Activated CD4-positive, alpha-beta T cell treated with anti-CD3 and anti-CD28 coated beads for 24 hours (primary cell): Measurements from ENCODE around the gene NTSR1.
A peak's percentile ranks its signal among the peaks of the same experiment; 100 is the strongest.

ENCODE experiments used
- DNase-seq, 2 donors: peaks; one replicate each; pipeline ENCODE4 v3.0.0-alpha.2; 2020; ENCODE audit warnings: low read depth in 2 of 2

Gene NTSR1

DNA sequence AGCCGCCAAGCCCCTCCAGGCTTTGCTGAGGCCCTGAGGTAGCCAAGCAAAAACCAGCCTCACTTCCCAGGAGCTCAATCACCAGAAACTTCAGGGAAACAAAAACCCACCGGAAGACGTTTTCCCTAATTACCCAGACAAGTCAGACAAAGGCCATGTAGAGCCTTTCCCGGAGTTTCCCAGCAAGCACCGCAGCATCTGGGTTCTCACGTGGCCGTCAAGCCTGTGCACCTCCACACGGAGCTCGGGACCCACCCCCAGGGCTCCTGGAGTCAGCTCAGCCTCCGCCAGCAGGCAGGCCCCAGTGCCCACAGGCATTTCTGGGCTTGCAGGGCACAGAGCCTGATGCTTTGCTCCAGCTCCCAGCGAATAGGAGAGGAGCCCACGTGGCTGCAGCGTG lies 77.5 kb downstream of the NTSR1 start:
- no peak for DNase-seq

DNA sequence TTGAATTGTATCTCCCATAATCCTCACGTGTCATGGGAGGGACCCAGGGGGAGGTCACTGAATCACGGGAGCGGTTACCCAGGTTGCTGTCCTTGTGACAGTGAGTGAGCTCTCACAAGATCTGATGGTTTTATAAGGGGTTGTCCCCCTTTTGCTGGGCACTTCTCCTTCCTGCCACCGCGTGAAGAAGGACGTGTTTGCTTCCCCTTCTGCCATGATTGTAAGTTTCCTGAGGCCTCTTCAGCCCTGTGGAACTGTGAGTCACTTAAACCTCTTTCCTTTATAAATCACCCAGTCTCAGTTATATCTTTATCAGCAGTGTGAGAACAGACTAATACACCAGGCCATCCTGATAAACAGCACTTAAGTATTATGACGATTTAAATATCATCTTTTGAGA lies 78.7 kb downstream of the NTSR1 start:
- DNase-seq, result no peak

DNA sequence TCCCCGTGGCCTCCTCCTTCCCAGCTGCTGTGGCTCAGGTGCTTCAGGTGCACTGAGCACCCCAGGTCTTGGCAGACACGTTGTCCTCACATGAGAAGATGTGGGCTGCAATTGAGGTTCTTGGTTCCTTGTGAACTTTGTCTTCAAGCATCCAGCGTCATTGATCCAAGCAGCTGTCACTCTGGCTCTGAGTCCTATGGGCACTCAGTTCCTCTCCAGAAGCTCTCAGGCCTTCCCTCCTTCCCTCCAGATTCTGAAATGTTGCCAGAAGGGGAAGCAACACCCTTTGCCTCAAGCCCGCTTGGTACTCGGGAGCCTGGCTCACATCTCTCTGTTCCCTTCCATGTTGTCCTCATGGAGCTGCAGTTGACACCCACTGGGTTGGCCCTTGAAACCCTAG lies 79.2 kb downstream of the NTSR1 start:
- no peak for DNase-seq

DNA sequence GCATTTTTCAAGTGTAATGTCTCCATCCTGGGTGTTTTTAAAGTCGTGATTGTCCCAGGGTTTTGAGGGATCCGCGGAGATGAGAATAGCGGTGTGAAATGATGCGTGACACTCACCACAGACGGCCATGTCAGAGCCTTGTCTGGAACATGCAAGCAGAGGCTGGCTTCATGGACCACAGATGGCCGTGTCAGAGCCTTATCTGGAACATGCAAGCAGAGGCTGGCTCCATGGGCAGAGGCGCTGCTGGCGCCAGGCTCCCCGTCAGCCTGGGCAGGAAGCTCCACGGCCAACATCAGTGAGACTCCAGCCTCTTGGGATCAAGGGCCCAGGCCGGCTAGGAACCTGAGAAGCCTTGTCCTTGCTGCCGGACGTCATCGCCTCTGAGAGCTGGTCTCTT lies 80.0 kb downstream of the NTSR1 start:
- no peak for DNase-seq

DNA sequence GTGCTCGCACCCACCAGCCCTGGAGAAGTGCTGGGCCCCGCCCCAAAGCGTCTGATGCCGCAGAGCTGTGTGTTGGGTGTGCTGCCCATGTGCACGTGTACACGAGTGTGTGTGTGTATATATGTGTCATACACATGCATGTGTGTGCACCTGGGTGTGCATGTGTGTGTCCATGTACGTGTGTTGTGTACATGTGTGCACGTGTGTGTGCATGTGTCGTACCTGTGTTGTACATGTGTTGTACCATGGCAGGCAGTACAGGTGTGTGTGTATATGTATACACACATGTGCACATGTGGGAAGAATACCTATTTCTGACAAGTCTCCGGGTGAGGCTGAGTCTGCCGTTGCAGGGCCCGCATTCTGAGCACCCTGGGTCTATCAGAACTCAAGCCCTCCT lies 81.4 kb downstream of the NTSR1 start:
- DNase-seq, result no peak

DNA sequence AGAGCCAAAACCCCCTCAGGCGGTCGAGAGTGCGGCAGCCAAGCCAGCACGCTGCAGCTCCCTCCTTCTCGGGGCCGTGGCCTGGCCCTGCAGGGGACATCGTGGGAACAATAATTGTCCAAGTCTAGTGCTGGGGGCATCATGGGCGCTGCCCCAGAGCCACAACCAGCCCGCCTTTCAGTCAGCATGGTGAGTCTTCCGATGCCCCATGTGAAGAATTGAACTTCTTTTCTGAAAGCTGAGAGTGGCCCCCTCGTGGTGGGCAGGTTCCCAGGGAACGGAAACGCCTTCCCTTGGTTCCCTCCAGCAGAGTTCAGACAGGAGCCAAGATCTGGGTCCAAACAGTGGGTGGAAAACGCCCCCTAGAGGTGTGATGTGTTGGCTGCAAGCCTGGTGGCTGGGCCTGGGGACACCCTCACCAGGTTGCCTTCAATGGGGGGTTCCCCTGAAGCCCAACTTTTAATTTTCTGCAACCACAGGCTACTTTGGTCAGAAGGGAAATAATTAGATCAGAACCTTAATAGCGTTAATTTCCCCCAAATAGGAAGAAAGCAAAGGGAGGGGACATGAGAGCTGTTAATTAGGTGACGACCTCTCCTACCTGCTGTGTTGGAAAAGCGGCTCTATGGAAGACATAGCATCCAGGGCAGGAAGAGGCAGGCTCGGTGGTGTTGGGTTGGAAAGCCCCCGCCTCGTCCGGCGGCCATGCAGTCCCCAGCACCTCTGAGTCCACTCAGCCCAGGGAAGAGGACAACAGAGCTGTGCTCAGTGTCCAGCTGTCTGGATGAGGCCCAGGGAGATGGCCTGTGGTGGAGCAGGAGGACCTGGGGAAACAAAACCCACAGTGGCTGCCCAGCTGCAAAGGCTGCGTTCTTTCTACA lies 82.9 kb downstream of the NTSR1 start:
- DNase-seq, result peak; percentile 61 to 67

DNA sequence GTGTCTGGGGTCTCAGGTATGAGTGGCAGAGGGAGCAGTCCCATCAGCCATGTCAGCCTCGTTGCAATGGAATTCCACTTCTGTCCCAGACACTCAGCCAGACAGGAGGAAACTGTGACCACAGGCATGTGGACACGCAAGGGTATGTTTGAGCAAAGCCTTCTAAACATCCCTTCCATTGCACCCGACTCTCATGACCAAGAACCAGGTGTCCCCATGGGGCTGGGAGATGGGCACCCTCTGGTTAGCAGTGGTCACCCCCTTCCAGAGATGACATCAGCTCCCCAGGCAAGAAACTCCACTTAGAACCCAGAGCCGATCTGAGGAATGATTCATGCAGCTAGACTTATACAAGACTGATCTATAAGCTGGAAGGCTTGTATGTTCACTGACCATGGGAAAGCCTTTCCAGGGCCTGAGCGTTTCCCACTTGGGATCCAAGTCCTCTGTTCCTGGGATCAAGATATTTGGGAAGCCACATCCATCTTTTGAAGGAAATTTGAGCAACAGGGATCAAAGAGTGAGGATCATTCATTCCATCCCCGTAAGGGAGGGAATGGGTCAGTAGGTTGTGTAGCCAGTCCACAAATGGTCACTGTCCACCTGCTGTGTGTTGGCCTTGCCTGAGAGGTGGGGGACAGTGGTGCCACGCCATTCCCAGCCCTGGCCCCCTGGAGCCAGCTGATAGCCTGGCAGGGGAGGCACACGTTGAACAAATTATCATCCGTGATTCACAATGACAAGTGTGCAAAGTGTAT lies 83.7 kb downstream of the NTSR1 start:
- DNase-seq, result no peak

DNA sequence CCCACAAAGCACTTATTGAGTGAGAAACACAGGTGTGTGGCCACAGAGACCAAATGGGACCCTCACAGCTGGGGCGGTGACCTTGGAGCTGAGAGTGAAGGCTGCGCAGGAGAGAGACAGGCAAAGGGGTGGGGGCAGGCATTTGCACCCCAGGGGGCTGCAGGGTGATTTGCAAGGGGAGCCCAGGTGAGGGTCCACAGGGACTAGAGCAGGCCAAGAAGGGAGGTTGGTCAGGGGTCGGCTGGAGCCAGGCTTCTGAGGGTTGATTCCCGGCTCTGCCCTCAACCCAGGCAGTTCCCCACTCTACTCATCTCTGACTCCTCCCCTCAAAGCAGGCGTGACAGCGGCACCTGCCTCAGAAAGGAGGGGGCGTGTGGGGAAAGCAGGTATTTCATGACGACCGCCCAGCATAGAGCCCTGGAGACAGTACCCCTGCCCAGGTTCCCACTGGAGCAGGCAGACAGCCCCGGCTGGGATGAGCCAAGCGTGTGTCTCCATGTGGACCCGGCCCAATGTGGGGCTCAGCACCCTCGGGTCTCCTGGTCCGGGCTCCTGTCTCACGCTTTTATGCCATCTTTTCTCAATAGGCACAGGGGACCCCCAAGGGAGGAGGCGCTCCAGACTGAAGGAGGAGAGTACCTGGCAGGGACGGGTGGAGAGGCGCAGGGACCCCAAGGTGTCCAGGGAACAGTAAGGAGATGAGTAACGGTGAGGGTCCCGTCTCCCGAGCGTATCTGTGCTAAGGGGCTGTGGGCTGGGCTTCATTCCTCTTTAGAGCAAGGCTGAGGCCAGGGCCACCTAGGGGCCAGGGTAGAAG lies 84.5 kb downstream of the NTSR1 start:
- DNase-seq, result no peak

DNA sequence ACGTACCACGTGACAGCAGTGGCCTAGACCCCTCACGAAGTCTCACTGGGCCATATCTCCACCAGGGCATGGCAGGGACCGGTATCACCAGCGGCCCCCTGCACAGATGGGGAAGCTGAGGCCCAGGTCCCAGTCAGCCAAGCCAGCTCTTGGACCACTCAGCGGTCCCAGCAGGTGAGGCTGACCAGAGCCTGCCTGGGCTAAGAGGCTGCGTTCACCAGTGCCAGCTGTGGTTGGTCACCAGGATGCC lies 85.0 kb downstream of the NTSR1 start:
- DNase-seq, result no peak

DNA sequence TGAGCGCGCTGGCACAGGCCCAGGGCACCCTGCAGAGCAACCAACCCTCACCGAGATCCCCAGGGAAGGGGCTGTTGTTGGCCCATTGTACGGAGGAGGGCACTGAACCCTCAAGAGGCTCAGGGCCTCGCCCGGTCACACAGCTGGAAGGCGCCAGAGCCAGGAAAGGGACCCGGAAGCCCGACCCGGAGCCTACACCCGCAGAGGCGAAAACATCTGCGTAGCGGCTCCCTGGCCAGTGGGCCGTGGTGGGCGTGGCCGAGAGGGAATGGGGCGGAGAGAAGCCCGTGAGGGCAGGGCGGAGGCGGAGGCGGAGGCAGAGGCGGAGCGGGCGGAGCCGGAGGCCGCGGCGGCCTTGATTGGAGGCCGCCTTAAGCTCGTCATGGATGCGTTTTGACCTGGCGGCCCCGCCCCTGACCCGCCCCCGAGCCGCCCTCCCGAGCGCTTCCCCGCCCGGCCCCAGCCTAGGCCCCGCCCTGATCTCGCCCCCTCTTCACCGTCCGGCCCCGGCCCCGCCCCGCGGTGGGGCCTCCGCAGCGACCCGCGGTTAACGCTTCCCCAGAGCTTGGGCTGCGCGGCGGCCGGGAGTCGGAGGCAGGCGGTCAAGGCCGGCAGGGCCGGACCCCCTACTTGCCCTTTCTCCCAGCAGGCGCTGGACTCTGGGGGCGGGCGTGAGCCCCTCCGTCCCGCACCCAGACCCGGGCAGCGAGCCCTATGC lies 85.5 kb downstream of the NTSR1 start:
- DNase-seq, result peak; percentile 88 to 92

DNA sequence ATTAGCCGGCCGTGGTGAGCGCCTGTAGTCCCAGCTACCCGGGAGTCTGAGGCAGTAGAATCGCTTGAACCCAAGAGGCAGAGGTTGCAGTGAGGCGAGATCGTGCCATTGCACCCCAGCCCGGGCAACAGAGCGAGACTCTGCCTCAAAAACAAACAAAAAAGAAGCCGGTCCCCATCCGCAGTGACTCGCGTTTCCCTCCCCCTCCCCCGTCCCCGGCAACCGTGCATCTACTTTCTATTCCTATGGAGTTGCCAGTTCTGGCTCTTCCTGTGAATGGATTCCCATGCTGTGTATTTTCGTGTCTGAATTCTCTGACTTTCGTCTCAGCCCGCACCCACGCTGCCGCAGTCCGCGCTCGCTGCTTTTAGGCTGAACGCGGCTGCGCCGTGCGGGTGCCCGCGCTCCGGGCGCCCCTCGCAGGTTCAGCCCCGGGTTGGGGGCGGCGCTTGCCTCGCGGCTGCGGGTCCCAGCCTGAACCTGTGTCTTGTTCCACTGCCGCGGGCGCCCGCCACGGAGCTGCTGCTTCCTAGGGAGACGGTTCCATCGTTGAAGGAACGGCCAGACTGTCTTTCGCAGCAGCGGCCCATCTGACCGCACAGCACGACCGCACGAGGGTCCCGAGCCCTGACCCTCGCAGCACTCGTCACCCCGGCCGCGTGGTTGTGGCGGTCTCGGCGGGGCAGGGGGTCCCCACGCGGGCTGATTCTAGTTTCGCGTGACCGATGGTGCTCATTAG lies 86.6 kb downstream of the NTSR1 start:
- DNase-seq, result peak; percentile 58 to 60

DNA sequence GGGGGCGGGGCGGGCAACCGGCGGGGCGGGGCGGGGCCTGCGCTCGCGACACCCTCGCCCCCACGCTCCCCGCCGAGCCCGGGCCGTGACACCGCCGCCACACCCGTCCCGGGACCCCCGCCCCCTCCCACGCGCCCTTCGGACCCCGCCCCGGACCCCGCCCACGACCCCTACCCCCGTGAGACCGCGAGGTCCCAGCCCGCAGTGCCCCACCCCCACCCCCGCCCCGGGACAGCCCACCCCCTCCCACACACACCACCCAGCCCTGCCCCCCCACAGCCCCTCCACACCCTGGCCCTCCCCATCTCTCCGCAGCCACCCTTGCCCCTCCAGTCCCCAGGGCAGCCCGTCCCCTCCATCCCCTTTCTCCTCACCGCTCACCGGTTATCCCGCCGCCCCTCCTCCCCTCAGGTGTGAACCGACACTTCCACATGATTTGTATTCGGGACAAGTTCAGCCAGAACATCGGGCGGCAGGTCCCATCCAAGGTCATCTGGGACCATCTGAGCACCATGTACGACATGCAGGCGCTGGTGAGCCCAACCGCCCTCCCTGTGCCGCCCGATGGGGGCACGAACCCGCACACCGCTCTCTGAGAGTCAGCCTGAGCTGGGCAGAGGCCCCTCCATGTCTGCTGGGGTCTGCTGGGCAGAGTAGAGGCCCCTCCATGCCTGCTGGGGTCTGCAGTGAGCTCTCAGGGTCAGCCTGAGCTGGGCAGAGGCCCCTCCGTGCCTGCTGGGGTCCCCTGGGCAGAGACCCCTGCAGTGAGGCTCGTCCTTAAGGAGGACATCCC lies 88.3 kb downstream of the NTSR1 start:
- DNase-seq, result no peak

DNA sequence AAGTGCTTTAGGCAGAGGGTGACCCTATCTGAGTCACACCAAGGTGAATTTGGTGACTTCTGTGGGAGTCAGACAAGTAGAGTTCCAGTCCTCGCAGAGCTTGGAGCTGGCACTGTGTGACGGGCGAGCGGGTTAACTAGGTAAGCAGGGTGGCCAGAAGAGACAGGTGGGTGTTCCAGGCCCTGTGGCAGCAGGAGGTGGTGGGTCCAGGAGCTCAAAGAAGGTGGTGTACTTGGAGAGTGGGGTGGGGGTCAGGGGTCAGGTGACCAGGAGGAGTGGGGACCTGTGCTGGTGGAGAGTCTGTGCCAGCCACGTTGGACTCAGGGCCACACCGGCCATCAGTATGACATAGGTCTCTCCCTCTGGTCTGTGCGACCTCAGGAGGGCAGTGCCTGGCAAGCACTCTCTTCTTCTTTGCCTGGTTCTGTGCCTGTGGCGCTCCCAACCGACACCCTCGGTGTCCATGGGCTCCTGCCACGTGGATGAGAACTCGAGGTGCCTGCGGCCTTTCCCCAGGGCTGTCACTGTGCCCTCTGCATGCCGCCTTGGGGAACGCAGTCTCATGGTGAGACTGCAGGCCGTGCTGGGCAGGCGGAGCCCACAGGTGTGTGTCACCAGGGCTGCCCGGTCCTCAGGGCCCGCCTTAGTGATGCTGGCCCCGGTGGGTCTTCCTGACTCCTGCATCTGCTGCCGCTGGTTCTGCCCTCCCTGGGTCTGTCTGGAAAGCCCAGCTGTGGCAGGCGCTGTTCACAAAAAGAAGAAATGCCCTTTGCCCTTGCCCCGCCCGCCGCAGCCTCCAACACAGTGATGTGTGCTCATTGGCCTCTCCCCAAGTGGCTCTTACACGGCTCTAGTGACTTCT lies 89.3 kb downstream of the NTSR1 start:
- DNase-seq, result no peak

DNA sequence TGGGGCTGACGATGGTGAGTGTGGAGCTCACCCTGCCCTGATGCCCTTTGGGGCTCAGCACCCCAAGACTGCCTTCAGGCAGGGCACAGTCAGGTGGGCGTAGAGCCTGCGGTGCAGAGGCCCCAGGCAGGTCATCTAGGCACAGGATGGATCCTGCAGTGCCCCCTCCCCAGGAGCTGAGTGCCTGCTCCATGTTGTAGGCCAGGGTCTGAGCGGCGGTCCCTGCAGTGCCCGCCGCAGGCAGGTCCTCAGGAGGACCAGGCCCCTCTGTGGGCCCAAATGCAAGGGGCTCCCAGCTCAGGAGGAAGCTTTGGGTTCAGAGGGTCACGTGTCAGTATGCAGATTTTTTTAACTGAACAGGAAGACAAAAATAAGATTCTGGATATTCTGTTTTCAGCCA lies 90.4 kb downstream of the NTSR1 start:
- no peak for DNase-seq

DNA sequence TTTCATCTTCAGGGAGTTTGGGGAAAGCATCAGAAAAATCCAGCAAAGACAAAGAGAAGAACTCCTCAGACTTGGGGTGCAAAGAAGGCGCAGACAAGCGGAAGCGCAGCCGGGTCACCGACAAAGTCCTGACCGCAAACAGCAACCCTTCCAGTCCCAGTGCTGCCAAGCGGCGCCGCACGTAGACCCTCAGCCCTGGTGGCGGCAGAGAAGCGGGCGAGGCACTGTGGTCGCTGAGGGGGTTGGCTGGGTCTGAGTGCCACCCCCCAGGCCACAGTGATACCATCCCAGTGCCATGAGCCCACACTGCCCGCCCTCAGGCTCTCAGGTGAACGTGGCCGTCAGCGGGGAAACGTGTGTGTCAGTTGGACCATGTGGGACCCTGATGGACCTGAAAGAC lies 90.8 kb downstream of the NTSR1 start:
- DNase-seq, result no peak

DNA sequence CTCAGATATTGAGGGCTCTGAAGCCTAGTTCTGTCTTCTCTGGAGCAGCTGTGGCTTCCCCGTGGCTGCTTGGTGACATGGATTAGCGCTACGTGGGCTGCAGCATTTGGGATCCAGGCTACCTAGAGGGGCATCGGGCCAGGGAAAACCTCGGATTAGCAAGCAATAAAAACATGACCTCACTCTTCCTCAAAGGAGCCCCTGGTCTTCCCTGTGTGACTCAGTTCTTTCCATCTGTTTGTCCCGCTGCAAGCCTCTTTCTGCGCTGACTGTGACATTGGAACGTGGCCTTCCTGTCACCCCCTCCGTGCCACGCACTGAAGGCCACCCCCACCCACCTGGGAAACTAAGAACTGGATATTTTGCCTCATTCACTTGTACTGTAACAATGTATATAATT lies 91.2 kb downstream of the NTSR1 start:
- no peak for DNase-seq

DNA sequence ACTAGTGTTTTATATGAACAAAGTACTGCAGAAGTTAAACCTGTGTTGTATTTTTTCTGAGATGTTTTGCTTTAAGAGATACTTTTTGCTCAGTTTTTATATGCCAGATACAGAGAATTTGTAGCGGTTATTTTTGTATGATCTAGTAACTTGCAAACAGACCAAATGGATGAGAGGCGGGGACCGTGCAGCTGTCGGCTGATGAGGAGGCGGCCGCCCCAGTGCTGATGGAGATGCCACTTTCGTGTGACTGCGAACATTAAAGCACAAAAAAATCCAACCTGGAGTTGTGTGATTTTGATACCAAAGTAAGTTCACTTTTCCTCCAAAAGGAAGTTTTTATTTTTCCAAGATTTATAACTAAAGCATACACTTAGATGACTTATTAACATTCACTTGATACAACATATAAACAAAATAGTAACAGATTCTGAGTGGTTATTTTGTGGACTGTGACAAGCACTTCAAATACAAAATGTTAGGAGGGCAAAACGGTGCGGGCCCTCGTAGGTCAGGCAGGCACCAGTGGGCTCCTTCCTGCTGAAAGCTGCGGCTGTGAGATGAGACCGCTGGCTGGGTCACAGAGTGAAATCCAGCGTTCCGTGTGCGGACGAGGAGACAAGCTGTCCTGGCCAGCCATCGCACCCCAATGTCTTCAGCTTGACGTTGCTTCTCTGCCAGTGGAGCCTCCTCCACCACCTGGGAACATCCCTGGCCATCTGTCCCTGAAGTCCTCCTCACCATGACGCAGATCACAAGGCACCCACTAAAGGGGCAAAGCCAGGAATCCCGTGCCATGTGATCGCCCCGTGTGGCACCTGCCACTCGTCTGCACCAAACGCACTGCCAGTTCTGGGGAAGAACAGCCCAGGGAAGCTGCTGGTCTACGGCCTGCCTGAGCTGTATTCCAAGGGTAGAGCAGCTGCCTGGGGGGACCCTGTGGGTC lies 92.0 kb downstream of the NTSR1 start:
- DNase-seq, result no peak

DNA sequence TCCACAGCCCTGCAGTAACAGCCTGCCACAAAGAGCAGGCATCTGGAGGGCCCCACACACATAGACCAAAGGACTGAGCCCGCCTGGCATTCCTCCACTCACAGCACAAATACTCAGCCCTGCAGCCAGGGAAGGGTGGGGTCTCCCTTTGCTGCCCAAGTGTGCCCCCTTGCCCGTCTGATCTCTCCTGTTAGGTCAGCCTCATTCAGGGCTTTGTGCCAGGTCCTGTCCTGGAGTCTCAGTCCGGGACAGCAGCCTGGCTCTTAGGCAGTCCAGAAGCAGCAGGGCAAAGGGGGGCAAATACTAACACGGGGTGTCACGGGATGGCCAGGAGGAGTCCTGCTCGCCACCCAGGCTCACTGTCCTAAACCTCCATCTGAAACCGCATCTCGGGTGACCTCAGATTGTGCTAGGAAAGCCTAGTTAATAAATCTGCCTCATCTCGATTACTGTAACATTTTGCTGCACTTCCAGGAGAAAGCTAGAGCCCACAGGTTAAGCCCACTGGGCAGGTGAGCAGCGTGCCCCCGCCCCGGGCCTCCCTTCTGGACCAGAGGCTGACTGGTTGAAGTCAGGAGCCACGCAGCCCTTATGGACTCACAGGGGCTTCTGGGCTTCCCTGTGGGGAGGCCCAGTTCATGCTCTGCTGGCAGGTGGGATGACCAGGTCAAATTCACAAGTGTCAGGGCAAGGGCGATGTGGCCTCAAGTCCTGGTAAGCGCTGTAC lies 92.8 kb downstream of the NTSR1 start:
- no peak for DNase-seq
